Measurements from ENCODE around the gene SPINK2.

SPINK2 gene, protein sequence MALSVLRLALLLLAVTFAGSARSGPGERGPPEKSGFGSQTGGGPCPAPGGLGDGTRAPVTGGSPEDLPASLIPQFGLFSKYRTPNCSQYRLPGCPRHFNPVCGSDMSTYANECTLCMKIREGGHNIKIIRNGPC

DNA sequence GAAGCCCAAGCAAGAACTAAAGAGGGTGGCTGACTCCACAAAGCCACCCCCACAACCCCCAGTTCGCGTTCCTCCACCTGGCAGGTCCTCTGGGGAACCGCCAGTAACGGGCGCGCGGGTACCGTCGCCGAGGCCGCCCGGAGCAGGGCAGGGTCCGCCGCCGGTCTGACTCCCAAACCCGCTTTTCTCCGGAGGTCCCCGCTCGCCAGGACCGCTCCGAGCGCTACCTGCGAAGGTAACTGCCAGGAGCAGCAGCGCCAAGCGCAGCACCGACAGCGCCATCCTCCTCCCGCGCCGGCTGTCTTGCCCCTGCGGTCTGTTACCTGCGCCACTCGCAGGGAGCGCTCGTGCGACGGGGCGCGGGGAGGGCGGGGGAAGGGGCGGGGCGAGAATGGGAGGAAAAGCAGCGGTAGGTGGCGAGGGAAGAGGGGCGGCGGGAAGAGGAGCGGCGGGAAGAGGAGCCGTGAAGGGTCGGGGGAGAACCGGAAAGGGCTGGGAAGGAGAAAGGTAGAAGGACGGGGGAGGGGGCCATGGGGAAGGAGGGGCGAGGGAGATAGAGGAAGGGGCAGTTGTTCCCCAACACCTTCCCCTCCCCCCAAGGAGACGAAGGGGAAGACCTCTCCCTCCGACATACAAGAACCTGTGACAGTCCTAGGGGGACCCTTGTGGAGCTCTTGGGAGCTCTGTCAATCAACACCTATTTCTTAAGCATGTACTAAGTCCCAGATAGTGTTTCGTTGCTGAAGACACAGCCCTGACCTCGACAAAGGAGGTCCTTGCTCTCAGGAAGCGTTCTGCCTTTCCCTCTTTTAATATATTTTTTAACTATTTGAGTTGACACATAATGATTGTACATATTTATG, at the start of gene SPINK2:
Gene SPINK2, minus strand, starts transcription at position 321 of the 863 bp plus-strand sequence. Its CDS starts 39 bp downstream, at position 282.
- in situ Hi-C loops (cut with MboI; ENCODE audit: low sequenced_read_pairs) = no loop called here

DNA sequence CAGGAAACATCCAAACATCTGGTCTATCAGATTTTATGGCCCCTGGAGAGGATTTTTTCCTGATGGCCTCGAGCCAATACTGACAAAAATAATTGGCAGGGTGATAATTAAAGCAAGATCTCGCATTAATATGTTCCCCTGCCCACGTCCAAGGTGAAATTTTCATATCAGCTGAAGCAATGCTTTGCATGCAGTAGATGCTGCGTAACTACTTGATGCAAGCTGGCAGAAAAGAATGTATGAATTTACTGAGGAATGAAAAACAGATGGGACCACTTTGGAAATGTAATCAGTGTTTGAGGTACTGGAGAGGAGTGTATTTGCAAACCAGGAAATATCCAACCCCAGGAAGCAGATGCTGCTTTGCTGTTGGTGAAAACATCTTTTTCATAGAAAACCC, 49.4 kb upstream of the SPINK2 start:
- in situ Hi-C loops (cut with MboI; ENCODE audit: low sequenced_read_pairs) = no loop called here

DNA sequence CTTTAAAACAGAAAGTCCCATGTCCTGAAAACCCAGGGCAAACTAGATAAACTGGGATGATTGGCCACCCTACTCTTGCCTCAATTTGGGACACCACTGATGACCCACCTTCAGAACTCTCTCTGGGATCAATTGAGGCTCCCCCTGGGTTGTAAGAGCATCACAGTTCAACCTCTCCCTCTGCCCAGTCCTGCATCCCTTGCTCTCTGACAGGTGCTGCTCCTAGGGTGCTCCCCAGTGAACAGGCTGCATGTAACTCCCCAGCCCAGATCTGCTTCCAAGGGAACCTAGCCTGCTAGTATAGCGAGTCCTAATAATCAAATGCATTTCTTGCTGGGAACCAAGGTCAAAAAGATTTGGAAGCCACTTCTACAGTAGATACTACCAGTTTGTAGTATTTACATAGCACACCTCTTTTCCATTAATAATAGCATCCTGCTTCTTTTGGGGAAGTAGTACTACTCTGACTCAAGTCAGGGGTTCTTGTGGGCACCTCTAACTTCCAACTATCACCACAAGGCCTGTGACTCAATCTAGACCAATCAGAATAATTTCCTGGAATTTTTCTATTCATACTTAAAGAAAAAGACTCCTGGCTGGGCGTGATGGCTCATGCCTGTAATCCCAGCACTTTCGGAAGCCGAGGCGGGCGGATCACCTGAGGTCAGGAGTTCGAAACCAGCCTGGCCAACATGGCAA, 42.1 kb upstream of the SPINK2 start:
- in situ Hi-C loops (cut with MboI; ENCODE audit: low sequenced_read_pairs) = no loop called here

DNA sequence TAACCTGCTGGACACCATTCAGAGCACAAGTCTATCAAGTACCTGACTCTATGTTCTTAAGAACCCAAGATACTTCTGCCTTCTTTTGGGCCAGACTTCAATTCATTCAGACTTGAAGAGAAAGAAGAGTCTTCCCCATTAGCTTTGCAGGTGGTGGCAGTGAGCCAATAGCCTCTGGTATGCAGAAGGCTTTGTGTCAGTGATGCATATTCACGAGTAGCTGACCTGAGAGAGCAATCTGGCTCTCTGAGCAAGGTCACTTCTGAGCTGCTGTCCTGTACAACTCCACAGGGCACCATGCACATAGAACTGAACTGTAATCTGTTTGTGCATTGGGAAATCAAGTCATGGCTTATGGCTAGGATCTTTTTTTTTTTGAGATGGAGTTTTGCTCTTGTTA, 39.9 kb upstream of the SPINK2 start:
- in situ Hi-C loops (cut with MboI; ENCODE audit: low sequenced_read_pairs) = no loop called here

DNA sequence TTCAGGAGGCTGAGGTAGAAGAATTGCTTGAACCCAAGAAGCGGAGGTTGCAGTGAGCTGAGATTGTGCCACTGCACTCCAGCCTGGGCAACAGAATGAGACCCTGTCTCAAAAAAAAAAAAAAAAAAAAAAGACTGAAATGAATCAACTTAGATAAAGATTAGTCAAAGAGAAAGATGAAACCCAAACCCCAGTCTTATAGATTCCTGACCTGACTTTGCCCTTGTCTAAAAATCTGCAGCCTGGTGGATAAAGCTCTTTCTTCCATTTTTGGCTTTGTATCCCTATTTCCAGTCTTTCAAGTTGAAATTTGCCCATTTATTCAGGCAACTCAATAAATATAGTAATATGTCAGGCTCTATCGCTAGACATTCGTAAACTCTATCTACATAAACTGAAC, 39.3 kb upstream of the SPINK2 start:
- in situ Hi-C loops (cut with MboI; ENCODE audit: low sequenced_read_pairs) = no loop called here

DNA sequence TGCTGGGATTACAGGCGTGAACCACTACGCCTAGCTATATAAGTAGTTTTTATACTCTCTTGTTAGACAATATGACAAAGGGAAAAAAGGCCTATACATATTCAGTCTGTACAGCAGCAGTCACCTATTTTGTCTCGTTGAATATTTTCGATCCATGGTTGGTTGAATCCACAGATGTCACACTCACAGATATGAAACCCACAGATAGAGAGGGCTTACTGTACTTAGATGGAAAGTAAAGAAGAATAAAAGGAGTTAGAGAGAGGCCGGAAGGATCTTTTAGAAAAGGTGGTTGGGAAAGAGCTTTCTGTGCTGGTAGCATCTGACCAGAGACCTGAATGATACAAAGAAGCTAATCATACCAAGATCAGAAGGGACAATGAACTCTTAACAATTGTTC, 38.3 kb upstream of the SPINK2 start:
- in situ Hi-C loops (cut with MboI; ENCODE audit: low sequenced_read_pairs) = no loop called here

DNA sequence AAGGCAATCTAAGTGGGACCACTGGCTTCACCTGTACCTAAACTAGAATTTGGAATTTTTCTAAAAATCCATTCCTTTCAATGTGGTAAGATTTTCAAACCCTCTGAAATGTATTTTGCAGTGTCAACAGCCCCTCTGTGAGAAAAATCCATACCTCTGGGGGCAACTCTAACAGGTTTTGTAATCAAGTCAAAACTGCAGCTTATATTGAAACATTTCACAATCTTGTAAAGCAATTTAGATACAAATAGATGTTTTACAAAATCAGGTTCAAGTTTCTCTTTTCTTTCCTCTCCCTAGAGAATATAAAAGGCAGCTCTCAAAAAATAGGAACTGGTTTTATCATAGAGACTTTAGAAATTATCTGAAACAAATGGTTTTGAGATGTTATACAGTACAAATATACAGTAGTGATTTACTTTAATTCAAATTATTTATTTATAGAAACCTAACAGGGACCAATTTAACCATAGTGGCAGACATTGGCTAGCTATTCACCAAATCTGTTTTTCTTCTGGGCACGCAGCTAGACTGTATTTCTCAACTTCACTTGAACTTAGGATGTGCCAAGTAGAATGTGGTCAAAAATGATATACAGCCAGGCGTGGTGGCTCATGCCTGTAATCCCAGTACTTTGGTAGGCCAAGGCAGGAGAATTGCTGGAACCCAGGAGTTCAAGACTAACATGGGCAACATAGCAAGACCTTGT, 36.3 kb upstream of the SPINK2 start:
- in situ Hi-C loops (cut with MboI; ENCODE audit: low sequenced_read_pairs) = no loop called here

DNA sequence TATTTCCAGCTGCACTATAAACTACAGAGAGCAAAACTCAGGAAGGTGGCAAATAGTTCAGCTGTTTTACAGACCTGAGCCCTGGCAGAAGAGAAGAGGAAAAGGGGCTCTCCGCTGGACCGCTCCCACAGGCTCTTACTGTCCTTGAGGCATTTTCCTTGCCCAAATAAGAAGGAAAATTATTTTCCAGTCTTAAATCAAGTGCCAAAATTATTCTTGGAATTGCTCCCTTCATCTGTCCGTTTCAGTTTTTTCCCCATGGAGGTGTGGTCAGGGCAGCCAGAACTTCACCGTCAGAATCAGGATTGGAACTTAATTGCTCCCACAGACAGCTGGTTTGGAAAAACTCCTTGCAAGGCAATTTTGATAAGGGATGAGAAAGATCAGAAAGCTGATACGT, 35.2 kb upstream of the SPINK2 start:
- in situ Hi-C loops (cut with MboI; ENCODE audit: low sequenced_read_pairs) = no loop called here

DNA sequence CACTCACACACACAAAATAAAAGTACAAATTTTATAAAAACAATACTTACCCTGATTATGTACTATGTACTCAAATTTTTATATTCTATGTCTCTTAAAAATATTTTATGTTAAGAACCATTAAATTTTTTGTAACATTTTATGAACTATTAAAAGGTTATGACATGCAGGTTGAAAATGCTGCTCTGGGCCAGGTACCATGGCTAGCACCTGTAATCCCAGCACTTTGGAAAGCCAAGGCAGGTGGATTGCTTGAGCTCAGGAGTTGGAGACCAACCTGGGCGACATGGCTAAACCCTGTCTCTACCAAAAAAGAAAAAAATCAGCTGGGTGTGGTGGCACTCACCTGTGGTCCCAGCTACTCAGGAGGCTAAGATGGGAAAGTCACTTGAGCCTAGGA, 29.4 kb upstream of the SPINK2 start:
- in situ Hi-C loops (cut with MboI; ENCODE audit: low sequenced_read_pairs) = no loop called here

DNA sequence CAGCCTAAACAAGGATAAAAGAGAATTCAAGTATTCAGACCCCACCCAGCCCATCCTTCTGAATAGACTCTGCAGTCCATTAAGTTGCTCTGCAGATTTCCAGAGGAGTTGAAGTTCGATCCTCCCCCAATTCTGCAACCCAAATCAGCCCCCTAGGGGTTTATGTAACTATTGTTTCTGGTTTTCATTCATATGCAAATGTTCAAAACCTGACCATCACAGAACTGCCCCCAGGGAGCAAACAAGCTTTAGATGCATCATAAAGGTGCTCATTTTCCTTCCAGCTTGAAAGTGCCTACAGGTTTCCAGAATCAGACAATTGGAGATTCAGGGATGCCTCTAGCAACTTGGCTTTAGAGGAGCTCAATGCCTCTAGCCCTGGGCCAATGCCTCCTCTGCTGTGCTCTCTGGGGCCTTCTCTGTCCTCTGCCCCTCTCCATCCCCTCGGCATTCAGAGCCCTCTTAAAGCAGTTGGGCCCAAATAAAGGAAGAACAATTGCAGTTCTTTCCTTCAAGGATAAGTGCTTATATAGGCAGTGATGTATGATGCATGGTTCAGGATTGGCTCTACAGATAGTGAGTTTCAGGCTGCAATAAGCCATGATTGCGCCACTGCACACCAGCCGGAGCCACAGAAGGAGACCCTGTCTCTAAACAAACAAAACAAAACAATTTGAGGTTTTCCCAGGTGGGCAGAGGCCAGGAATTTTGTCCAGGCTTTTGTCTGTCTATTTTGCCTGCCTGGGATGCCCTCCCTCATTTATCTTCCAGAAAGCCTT, 23.5 kb upstream of the SPINK2 start:
- in situ Hi-C loops (cut with MboI; ENCODE audit: low sequenced_read_pairs) = no loop called here

DNA sequence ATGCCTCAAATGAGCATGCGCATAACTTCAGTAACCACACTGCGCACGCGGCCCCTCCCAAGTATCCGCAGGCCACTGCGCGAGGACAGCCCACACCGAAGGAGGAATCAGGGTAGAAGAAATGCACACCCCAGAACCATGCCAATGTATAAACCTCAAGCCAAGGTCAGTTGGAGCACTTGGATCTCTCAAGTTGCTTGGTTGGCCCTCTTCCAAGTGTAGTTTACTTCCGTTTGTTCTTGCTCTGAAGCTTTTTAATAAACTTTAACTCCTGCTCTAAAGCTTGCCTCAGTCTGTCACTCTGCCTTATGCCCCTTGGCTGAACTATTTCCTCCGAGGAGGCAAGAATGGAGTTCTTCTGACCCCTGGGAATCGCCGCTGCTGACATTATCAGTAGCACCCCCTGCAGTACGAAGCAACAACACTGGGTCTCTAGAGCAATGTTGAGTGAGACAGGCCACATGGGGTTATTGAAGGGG, 22.0 kb upstream of the SPINK2 start:
- in situ Hi-C loops (cut with MboI; ENCODE audit: low sequenced_read_pairs) = no loop called here

DNA sequence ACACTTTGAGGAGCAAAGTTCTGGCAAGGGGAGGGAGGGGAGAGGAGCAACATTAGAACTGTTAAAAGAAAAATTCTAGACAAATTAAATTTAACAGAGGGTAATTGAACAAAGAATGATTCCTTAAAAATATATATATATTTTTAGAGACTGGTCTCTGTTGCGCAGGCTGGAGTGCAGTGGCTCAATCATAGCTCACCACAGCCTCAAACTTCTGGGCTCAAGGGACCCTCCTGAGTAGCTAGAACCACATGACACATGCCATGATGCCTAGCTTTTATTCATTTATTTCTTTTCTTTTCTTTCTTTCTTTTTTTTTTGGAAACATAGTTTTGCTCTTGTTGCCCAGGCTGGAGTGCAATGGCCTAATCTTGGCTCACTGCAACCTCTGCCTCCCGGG, 19.1 kb upstream of the SPINK2 start:
- in situ Hi-C loops (cut with MboI; ENCODE audit: low sequenced_read_pairs) = no loop called here

DNA sequence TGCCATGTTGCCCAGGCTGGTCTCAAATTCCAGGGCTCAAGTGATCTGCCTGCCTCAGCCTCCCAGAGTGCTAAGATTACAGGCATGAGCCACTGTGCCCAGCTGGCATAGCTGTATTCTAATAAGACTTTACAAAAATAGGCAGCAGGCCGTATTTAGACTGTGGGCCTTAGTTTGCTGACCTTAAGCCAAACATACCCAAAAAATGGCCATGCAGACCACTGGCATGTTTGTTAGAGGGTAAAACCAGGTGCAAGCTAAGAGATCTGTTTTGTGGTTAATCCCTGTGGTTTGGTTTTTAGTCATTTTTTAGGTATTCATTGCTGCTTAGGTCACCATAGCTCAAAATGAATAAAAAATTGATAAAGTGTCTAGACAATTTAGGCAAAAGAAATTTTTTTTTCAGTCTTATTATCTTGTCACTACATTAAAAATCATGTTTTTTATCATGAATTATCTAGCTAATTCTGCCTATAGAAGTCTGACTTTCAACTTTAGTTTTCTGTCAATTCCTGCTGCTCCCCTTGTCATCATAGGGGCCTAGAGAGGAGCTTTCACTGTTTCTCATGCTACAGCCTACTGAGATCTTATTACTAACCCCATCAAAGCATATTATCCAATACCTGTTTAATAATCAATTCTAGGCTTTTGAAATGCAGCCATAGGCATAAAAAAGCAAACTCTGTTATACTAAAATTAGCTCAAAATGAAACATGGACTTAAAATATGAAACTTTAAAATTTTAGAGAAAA, 7.5 kb upstream of the SPINK2 start:
- in situ Hi-C loops (cut with MboI; ENCODE audit: low sequenced_read_pairs) = no loop called here

DNA sequence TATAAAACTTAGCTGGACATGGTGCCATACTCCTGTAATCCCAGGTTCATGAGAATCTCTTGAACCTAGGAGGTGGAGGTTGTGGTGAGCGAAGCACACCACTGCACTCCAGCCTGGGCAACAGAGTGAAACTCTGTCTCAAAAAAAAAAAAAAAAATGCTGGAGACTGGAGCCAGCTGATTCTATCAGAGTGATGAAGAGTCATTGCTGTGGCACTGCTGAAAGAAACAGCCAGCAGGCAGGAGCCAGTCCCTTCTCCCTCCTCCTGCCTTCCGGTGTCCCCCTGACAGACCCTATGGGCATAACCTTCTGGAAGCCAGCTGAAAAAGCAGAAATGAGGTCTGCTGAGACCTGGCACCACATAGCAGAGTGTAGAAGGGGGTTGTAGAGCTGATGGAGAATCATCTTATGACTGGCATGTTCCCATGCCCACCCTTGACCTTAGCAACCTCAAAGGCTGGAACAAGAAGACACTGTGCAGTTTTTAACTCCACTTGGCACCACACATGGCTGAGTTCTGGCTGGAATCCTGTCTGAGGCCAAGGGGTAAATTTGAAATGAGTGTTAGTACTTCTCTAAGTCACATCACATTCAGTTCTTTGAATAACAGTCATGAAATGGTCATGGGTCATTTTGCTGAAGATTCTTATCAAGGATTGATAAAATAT, 2.6 kb upstream of the SPINK2 start:
- in situ Hi-C loops (cut with MboI; ENCODE audit: low sequenced_read_pairs) = no loop called here

DNA sequence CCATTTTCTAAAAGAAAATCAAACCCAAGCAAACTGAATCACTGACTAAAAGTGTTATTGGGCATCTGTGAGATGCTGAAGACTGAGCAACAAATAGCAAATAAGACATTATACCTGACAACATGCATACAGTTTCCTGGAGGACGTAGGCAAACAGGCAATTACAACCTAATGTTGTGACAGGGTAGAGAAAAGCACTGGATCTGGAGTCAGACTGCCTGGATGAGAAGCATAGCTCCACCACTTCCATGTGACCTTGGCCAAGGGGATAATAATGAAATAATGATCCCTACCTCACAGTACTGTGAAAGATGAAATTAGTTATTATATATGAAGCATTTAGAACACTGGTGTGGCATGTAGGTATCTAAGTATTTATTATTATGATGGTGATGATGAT, 2.7 kb downstream of the SPINK2 start:
- in situ Hi-C loops (cut with MboI; ENCODE audit: low sequenced_read_pairs) = no loop called here

DNA sequence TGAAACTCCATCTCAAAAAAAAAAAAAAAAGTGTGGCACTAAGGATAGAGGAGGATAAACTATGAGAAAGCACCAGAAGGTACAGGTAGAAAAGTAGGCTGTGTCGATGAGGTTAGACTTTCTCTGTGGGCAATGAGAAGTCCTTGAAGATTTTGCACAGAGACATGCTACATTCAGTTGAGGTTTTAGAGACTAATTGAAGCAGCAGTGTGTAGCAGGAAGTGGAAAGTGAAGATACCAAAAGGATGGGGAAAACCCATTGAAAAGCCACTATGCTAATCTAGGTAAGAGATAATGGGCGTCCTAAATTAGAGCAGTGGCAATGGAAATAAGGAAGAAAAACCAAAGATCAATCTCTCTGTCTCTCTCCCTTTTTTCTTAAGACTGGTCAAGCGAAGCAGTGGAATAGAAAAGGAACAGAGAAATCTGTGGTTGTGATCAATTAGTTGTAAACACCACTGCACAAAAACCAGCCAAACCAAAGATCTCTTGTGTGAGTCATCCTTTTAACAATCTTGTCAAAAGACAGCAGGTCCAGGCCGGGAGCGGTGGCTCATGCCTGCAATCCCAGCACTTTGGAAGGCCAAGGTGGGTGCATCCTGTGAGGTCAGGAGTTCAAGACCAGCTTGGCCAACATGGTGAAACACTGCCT, 3.5 kb downstream of the SPINK2 start:
- in situ Hi-C loops (cut with MboI; ENCODE audit: low sequenced_read_pairs) = no loop called here

DNA sequence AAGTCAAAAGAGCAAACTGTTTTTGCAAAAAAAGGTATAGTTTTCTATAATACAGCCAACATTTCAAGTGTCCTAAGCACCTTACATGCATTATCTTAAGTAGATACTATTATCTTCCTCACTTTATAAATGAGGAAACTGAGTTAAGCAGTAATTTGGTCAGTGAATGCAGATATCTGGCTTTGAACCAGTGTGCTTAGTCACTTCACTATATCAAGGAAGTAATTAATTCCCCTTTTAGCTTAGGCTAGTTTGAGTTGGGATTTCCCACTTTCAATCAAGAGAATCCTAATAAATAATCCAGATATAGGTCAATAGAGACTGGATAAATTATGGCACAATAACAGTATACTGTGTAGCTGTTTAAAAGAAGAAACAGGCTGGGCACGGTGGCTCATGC, 14.8 kb downstream of the SPINK2 start:
- in situ Hi-C loops (cut with MboI; ENCODE audit: low sequenced_read_pairs) = no loop called here

DNA sequence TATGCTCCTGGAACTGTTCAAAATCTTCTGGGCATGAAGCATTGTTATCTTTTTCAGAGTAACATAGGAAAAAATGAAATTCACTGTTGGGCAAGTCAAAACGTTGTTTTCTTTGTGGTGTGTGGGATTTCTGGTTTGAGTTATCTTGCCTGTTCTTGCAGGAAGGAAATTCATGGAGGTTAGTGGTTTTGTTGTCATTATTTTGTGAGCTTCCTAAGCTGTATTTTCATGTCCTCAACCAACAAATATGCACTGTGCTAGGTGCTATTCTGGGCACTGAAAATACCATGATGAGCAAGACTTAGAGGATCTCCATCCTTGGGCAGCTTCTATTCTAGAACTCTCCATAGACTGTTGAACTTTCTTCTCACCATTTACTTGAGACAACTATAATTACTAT, 16.9 kb downstream of the SPINK2 start:
- in situ Hi-C loops (cut with MboI; ENCODE audit: low sequenced_read_pairs) = no loop called here

DNA sequence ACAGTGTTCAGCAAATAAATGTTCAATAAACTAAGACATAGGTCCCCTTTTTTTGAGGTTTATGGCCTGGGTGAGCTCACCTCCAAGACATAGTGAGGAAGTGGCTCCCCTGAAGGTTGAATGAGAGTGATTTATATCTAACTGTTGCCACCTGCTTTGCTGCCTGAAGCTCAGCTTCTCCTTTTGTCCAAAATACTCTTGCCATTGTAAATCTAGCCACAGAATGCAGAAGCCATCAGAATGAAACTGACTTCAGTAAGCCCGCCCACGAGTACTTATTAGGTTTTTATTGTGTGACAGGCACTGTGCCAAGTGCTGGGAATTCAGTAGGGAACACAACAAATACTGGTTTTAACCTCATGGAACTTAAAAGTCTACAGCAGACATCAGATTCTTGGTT, 18.0 kb downstream of the SPINK2 start:
- in situ Hi-C loops (cut with MboI; ENCODE audit: low sequenced_read_pairs) = no loop called here

Measured in hTERT RPE-1 (cell line).